C4-2B (cell line): ENCODE measurements around the gene LRIG2.

Source experiments
- H3K27ac ChIP-seq: fragments of 450-650 bp; 2 replicates; pipeline ENCODE4 v1.5.1; 2017
- ZFX ChIP-seq: fragments of 450-650 bp; IDR thresholded peaks from 2 replicates; pipeline ENCODE4 v1.6.1; 2017
- TF ChIP-seq, protein P1 (sequence below): fragments of 450-650 bp; conservative IDR thresholded peaks from 2 replicates; pipeline ENCODE4 v1.5.1; 2017; ENCODE audit warnings: mild to moderate bottlenecking

The LRIG2 gene

DNA sequence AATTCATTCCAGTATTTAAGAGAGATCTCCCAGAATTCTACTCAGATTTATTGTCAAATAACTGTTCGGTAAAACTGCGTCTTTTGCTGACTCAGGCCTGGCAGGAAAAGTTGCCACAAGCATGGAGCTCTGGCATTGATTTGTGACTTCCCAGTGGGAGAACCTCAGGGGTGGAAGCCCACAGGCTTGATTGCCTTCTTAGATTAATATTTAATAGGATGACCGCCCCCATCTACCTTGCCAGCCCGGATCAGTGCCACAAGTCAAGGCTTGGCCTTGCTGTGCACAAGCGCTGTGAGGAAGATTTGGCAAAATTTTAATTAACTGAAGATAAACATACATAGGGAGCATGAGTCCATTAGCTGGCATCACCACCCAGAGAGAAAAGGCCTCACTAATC is 93.5 kb downstream of the LRIG2 start:
- H3K27ac ChIP-seq, result no peak overlapping the region
- TF ChIP-seq ZFX, result no peak
- TF ChIP-seq, protein P1, sequence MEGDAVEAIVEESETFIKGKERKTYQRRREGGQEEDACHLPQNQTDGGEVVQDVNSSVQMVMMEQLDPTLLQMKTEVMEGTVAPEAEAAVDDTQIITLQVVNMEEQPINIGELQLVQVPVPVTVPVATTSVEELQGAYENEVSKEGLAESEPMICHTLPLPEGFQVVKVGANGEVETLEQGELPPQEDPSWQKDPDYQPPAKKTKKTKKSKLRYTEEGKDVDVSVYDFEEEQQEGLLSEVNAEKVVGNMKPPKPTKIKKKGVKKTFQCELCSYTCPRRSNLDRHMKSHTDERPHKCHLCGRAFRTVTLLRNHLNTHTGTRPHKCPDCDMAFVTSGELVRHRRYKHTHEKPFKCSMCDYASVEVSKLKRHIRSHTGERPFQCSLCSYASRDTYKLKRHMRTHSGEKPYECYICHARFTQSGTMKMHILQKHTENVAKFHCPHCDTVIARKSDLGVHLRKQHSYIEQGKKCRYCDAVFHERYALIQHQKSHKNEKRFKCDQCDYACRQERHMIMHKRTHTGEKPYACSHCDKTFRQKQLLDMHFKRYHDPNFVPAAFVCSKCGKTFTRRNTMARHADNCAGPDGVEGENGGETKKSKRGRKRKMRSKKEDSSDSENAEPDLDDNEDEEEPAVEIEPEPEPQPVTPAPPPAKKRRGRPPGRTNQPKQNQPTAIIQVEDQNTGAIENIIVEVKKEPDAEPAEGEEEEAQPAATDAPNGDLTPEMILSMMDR, result no peak

DNA sequence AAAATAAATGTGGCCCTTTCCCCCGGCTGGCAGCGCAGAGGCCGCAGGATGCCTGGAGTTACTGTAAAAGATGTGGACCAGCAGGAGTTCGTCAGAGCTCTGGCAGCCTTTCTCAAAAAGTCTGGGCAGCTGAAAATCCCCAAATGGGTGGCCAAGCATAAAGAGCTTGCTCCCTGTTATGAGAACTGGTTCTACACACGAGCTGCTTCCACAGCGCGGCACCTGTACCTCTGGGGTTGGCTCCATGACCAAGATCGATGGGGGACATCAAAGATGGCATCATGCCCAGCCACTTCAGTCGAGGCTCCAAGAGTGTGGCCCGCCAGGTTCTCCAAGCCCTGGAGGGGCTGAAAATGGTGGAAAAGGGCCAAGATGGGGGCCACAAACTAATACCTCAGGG is 95.9 kb downstream of the LRIG2 start:
- H3K27ac ChIP-seq, result no peak overlapping the region
- no peak for TF ChIP-seq ZFX
- TF ChIP-seq, protein P1, result no peak

DNA sequence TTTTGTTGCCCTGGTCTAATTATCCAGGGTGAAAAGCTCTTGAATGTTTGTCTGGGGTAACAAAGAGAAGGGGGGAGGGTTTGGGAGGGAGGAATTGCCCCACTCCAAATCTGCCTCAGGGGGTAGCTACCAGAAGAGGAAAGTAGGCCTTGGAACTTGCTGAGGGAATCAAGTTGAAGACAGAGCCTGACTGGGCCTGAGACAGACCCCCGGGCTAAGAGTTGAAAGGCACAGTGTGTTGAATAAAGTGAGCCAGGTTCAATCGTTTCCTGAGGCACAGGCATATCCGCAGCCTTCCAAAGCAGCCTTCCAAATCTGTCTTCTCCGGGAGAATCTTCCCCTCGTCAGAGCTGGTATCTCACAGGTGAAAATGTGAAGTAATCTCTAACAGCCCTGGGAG is 96.6 kb downstream of the LRIG2 start:
- H3K27ac ChIP-seq, result no peak overlapping the region
- TF ChIP-seq, protein P1, result no peak
- TF ChIP-seq ZFX, result no peak

DNA sequence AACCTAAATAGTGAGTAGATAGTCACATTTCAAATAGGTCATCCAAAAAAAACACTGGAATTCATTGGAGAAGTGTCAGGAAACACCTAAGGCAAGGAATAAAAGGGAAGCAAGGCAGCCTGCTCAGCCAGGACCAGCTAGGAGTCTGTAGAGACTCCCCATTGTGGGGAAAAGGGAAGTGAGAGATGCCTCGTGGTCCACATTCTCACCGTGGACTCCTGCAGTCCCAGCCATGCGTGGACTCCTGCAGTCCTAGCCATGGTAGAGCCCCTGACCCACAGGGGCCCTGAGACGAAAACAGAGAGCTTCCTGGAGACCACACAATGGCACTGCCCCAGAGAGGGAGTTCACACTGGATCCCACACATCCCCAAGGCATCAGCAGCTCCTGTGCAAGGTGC is 97.5 kb downstream of the LRIG2 start:
- no peak overlapping the region for H3K27ac ChIP-seq
- TF ChIP-seq, protein P1, result no peak
- TF ChIP-seq ZFX, result no peak

DNA sequence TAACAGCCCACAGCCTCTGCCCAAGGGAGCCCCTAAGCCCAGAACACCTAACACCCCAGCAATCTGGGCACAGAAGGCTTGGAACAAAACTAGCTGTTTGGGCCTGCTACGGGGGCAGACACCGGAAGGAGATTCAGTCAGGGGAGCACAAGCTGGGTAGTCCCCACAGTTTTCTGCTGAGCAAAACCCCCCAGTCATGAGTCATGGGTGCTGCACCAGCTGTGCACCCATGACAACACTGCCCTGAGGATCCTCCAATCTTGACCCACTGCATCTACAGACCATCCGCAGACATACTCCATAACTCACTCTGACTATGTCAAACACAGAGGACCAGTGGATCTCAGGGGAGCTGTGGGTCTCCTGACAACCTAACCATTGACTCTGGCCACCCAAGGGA is 105.1 kb downstream of the LRIG2 start:
- H3K27ac ChIP-seq, result no peak overlapping the region
- TF ChIP-seq, protein P1, result no peak
- TF ChIP-seq ZFX, result no peak

DNA sequence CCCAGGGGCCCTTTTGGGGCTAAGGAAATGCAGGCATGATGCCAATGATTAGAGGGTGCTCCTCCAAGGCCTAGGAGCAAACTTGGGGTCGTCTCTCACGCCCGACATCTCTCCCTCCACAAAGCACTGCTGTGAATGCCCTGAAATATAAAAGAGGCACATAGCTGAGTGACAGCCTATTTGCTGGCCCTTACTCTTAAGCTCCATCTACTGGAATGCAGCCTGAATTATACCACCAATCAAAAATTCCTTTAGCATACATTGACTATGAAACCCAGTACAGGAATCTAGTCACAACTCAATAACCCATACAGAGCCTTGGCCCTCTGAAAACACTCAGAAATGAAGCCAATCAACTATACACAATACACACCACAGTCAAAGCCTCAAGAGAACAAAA is 105.5 kb downstream of the LRIG2 start:
- H3K27ac ChIP-seq, result no peak overlapping the region
- TF ChIP-seq, protein P1, result 0 out of 2 replicates have a peak, but pooled peaks have one; percentile 13
- TF ChIP-seq ZFX, result no peak
